Measurements from ENCODE around the gene ARID3A. TPM values are rescaled to one million over a fixed set of nuclear protein-coding genes. Genes with fewer than 3 reads are reported as not detected.

The ARID3A gene
- total RNA-seq, 1 experiment from 2014 or later, result 0.85 TPM

DNA sequence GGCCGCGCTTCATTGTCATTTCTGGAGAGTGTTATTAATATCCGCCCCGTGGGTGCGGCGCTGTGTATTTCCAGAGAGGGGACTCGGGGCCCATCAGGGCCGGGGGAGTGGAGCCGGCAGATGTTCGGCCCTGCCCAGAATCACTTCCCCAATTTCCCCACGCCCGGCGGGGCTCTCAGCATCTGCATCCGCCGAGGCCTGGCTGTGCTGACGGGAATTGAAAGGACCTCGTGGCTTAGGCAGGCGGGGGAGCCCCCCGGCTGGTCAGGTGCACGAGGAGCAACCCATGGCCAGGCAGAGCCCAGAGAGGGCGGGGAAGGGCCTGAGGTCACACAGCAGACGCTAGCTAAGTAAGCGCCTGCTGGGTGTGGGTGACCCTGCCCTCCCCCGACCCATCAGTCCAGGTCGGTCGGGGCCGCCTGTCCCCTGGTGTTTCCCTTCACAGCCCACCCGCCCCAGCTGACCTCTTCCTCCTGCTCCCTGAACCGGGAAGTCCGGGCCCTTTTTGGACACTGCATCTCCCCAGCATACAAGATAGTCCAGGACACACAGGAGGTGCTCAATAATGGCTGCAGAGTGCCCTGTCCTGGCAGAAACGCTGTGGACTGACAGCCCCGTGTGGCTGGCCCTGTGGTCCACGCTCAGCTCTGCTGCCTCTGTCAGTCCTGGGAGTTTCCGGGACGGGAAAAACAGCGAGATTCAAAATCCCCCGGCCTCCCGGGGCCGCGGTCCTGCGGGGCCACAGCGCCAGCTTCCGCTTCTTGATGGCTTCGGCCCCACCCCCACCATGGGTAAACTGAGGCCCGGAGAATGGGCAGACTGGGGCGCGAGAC lies 22.1 kb downstream of the ARID3A start:
- no TSS peak for BruUV-seq (replicated peaks)
- intact Hi-C loops (cut with micrococcal nuclease; ENCODE audit: unreplicated experiment), result no loop called here
- TF ChIP-seq, protein P1, sequence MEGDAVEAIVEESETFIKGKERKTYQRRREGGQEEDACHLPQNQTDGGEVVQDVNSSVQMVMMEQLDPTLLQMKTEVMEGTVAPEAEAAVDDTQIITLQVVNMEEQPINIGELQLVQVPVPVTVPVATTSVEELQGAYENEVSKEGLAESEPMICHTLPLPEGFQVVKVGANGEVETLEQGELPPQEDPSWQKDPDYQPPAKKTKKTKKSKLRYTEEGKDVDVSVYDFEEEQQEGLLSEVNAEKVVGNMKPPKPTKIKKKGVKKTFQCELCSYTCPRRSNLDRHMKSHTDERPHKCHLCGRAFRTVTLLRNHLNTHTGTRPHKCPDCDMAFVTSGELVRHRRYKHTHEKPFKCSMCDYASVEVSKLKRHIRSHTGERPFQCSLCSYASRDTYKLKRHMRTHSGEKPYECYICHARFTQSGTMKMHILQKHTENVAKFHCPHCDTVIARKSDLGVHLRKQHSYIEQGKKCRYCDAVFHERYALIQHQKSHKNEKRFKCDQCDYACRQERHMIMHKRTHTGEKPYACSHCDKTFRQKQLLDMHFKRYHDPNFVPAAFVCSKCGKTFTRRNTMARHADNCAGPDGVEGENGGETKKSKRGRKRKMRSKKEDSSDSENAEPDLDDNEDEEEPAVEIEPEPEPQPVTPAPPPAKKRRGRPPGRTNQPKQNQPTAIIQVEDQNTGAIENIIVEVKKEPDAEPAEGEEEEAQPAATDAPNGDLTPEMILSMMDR (IDR thresholded peaks at IDR 0.05; ENCODE audit: unreplicated experiment), result no peak
- H3K4me3 Mint-ChIP-seq (ENCODE audit: low read depth, unreplicated experiment), result no peak overlapping the region
- CTCF ChIA-PET, result no interaction called here
- H3K9me3 Mint-ChIP-seq (ENCODE audit: low read depth, unreplicated experiment), result no peaks in the 10 kb centered on the region
- H3K36me3 Mint-ChIP-seq (ENCODE audit: insufficient read depth, unreplicated experiment), result peaks cover 9% of the 10 kb centered on the region
- peaks cover 9% of the 10 kb centered on the region for H3K4me1 Mint-ChIP-seq (ENCODE audit: low read depth, unreplicated experiment)
- peaks cover 17% of the 10 kb centered on the region for H3K27me3 Mint-ChIP-seq (ENCODE audit: unreplicated experiment)
- H3K27ac Mint-ChIP-seq (ENCODE audit: unreplicated experiment), result no peak overlapping the region
- DNase-seq, result no peak

GRCh38 chr19:948842-949496 lies 23.1 kb downstream of the ARID3A start:
- Mint-ChIP-seq H3K27me3 (ENCODE audit: unreplicated experiment) (peaks cover 25% of the 10 kb centered on the region), H3K36me3 (ENCODE audit: insufficient read depth, unreplicated experiment) (peaks cover 9% of the 10 kb centered on the region), H3K4me1 (ENCODE audit: low read depth, unreplicated experiment) (peaks cover 9% of the 10 kb centered on the region), H3K9me3 (ENCODE audit: low read depth, unreplicated experiment) (no peaks in the 10 kb centered on the region), H3K4me3 (ENCODE audit: low read depth, unreplicated experiment) (no peak overlapping the region), H3K27ac (ENCODE audit: unreplicated experiment) (no peak overlapping the region)
- CTCF ChIA-PET, result no interaction called here
- TF ChIP-seq, protein P1 (IDR thresholded peaks at IDR 0.05; ENCODE audit: unreplicated experiment), result no peak
- intact Hi-C loops (cut with micrococcal nuclease; ENCODE audit: unreplicated experiment), result no loop called here
- no TSS peak for BruUV-seq (replicated peaks)
- DNase-seq, result no peak

DNA sequence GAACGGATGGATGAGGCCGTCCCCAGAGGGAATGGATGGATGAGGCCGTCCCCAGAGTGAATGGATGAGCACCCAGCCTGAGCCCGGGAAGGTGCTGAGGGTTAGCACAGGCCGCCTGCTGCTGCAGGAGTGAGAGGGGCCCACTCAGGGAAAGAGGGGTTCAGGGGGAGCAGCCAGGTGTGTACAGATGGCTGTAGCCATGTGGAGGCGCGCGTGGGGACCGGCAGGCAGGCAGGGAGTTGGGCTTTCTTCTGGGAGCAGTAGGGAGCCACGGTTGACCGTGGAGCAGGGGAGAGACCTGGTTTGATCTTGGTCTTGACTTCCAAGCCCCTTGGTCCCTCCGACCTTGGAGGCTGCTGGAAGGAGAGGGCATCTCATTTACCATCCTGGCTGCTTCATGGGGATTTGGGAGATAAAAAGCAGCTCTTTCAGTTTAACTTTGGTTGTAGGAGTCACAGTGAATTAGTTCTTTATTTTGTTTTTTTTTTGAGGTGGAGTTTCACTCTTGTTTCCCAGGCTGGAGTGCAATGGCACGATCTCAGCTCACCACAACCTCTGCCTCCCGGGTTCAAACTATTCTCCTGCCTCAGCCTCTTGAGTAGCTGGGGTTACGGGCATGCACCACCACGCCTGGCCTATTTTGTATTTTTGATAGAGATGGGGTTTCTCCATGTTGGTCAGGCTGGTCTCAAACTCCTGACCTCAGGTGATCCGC lies 24.7 kb downstream of the ARID3A start:
- TF ChIP-seq, protein P1 (IDR thresholded peaks at IDR 0.05; ENCODE audit: unreplicated experiment), result no peak
- intact Hi-C loops (cut with micrococcal nuclease; ENCODE audit: unreplicated experiment), result no loop called here
- CTCF ChIA-PET, result no interaction called here
- BruUV-seq (replicated peaks), result no TSS peak
- Mint-ChIP-seq H3K4me1 (ENCODE audit: low read depth, unreplicated experiment) (no peaks in the 10 kb centered on the region), H3K36me3 (ENCODE audit: insufficient read depth, unreplicated experiment) (peaks cover 8% of the 10 kb centered on the region), H3K27ac (ENCODE audit: unreplicated experiment) (no peak overlapping the region), H3K4me3 (ENCODE audit: low read depth, unreplicated experiment) (no peak overlapping the region), H3K9me3 (ENCODE audit: low read depth, unreplicated experiment) (no peaks in the 10 kb centered on the region), H3K27me3 (ENCODE audit: unreplicated experiment) (peaks cover 15% of the 10 kb centered on the region)
- no peak for DNase-seq

- Mint-ChIP-seq H3K9me3 (ENCODE audit: low read depth, unreplicated experiment) (no peaks in the 10 kb centered on the region), H3K4me3 (ENCODE audit: low read depth, unreplicated experiment) (no peak overlapping the region), H3K36me3 (ENCODE audit: insufficient read depth, unreplicated experiment) (peaks cover 5% of the 10 kb centered on the region), H3K27ac (ENCODE audit: unreplicated experiment) (no peak overlapping the region), H3K4me1 (ENCODE audit: low read depth, unreplicated experiment) (no peaks in the 10 kb centered on the region), H3K27me3 (ENCODE audit: unreplicated experiment) (peaks cover 13% of the 10 kb centered on the region)
- TF ChIP-seq, protein P1 (IDR thresholded peaks at IDR 0.05; ENCODE audit: unreplicated experiment), result no peak
- BruUV-seq (replicated peaks), result no TSS peak
- no peak for DNase-seq
- intact Hi-C loops (cut with micrococcal nuclease; ENCODE audit: unreplicated experiment), result no loop called here
- CTCF ChIA-PET, result no interaction called here
Observed at GRCh38 chr19:952049-952679, 26.3 kb downstream of the ARID3A start.

Measured in Calu3 (cell line).